Neural progenitor cell (in vitro differentiated cells): Measurements from ENCODE around the gene ERFL. TPM values are rescaled to one million over a fixed set of nuclear protein-coding genes. Genes with fewer than 3 reads are reported as not detected.

Experiments used
- DNase-seq: peaks from one replicate; pipeline ENCODE4 v3.0.0-alpha.2; 2016; ENCODE audit warnings: low spot score
- H2AFZ ChIP-seq: fragments of 200-600 bp; sonication (generic); replicated peaks from 2 replicates; pipeline ENCODE4 v1.6.1; 2016; ENCODE audit warnings: antibody characterized with exemption
- H3F3A ChIP-seq: fragments of 200-600 bp; sonication (generic); 2 replicates; pipeline ENCODE4 v1.6.1; 2016; ENCODE audit warnings: antibody characterized with exemption, low read depth
- H3K27ac ChIP-seq: fragments of 200-600 bp; sonication (generic); 2 replicates; pipeline ENCODE4 v1.5.1; 2016; ENCODE audit warnings: mild to moderate bottlenecking
- H3K27me3 ChIP-seq: fragments of 200-600 bp; sonication (generic); 2 replicates; pipeline ENCODE4 v1.6.1; 2016; ENCODE audit warnings: mild to moderate bottlenecking, moderate library complexity
- H3K36me3 ChIP-seq: fragments of 200-600 bp; sonication (generic); 2 replicates; pipeline ENCODE4 v1.5.1; 2016
- H3K4me1 ChIP-seq: fragments of 200-600 bp; sonication (generic); 2 replicates; pipeline ENCODE4 v1.6.1; 2016; ENCODE audit warnings: mixed run types
- H3K4me2 ChIP-seq: fragments of 200-600 bp; sonication (generic); 2 replicates; pipeline ENCODE4 v1.6.1; 2016
- H3K4me3 ChIP-seq: fragments of 200-600 bp; sonication (generic); 2 replicates; pipeline ENCODE4 v1.5.1; 2016
- H3K79me2 ChIP-seq: fragments of 200-600 bp; sonication (generic); 2 replicates; pipeline ENCODE4 v1.6.1; 2016; ENCODE audit warnings: low read depth
- H3K9ac ChIP-seq: fragments of 200-600 bp; sonication (generic); 2 replicates; pipeline ENCODE4 v1.6.1; 2016
- H3K9me3 ChIP-seq: fragments of 200-600 bp; sonication (generic); 2 replicates; pipeline ENCODE4 v1.5.1; 2016; ENCODE audit warnings: low read depth
- H4K20me1 ChIP-seq: fragments of 200-600 bp; sonication (generic); 2 replicates; pipeline ENCODE4 v1.6.1; 2016; ENCODE audit warnings: low read depth
- H3K27ac Mint-ChIP-seq: 3 replicates; pipeline ENCODE4 v1.8.0; 2021; ENCODE audit warnings: mixed read lengths
- H3K27me3 Mint-ChIP-seq: 2 replicates; pipeline ENCODE4 v1.8.0; 2022; ENCODE audit warnings: low read depth, mild to moderate bottlenecking, inconsistent platforms, moderate library complexity, mixed read lengths; ENCODE audit not compliant: insufficient read depth
- H3K36me3 Mint-ChIP-seq: 3 replicates; pipeline ENCODE4 v1.8.0; 2021; ENCODE audit warnings: mixed read lengths
- H3K4me1 Mint-ChIP-seq: 3 replicates; pipeline ENCODE4 v1.8.0; 2021; ENCODE audit warnings: mixed read lengths
- H3K4me3 Mint-ChIP-seq: 3 replicates; pipeline ENCODE4 v1.8.0; 2021; ENCODE audit warnings: mild to moderate bottlenecking, moderate library complexity, mixed read lengths
- H3K9me3 Mint-ChIP-seq: 3 replicates; pipeline ENCODE4 v1.8.0; 2020; ENCODE audit warnings: mixed read lengths
- CTCF ChIP-seq: fragments of 200-600 bp; sonication (generic); IDR thresholded peaks from 2 replicates; pipeline ENCODE4 v1.5.1; 2017; ENCODE audit warnings: antibody characterized with exemption, mild to moderate bottlenecking
- EZH2 ChIP-seq: fragments of 200-600 bp; sonication (generic); IDR thresholded peaks from 2 replicates; pipeline ENCODE4 v1.6.1; 2017; ENCODE audit warnings: antibody characterized with exemption, mild to moderate bottlenecking, moderate library complexity
- EZH2phosphoT487 ChIP-seq: fragments of 200-600 bp; sonication (generic); IDR thresholded peaks from 2 replicates; pipeline ENCODE4 v1.6.1; 2017; ENCODE audit warnings: antibody characterized with exemption
- total RNA-seq: library from RNA; depleted of rRNA; stranded (reverse); fragments of >200 nt; gene quantifications from 2 replicates; pipeline ENCODE4 v1.2.3, GENCODE V29; 2015; ENCODE audit warnings: low replicate concordance

The ERFL gene
- total RNA-seq, 1 donor from 2014 or later = 0.65 TPM

DNA sequence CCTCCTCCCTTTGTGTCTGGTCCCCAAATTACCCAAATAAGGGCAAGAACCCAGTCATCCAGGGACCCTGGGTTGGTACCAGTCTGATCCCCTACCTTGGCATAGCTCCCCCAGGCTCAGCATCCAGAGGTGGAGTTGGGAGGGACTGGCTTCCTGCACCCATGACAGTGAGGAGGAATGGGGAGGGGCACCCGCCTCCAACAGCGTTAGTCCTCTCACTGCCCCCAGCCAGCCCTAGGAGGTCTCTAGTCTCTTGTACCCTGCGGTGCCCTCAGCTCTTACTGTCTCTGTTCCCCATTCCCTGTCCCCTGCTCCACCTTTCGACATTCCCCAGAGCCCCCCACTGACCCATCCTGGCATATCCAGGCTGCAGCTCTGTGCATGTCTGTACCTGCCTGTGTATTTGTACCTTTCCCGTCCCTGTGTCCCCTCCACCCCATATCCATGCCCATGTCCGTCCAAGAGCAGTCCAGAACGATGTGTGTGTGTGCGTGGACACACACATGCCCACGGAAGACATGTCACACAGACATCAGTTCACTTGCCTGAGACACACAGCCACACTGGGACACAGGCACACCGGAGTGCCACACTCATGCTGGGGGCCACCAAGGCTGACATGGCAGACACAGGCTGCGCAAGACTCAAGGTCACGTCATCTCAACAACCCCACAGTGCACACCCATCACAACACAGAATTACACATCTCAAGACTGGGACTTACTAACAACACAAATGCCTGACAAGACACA is 17.8 kb downstream of the ERFL start:
- H3K36me3 Mint-ChIP-seq = no peaks in the 10 kb centered on the region
- H3K4me1 Mint-ChIP-seq = peaks cover 4% of the 10 kb centered on the region
- no peak overlapping the region for H3K4me3 Mint-ChIP-seq
- no peaks in the 10 kb centered on the region for H3K9me3 Mint-ChIP-seq
- peaks cover 36% of the 10 kb centered on the region for H3K27me3 Mint-ChIP-seq
- Histone ChIP-seq H3K36me3 (no peaks in the 10 kb centered on the region), H4K20me1 (peaks cover 26% of the 10 kb centered on the region), H2AFZ (no peak overlapping the region), H3K27ac (no peak overlapping the region), H3K9ac (no peak overlapping the region), H3K4me1 (peaks cover 8% of the 10 kb centered on the region), H3K9me3 (no peaks in the 10 kb centered on the region), H3K4me3 (no peak overlapping the region), H3K79me2 (no peaks in the 10 kb centered on the region), H3F3A (no peaks in the 10 kb centered on the region), H3K4me2 (no peak overlapping the region), H3K27me3 (peaks cover 68% of the 10 kb centered on the region)
- H3K27ac Mint-ChIP-seq = no peak overlapping the region
- TF ChIP-seq CTCF (no peak), EZH2phosphoT487 (no peak), EZH2 (no peak)
- DNase-seq = no peak

GRCh38 chr19:41909706-41910105 is 18.5 kb downstream of the ERFL start:
- Histone ChIP-seq H3K4me2 (no peak overlapping the region), H3K79me2 (no peaks in the 10 kb centered on the region), H3K27me3 (peaks cover 61% of the 10 kb centered on the region), H3K4me1 (peaks cover 8% of the 10 kb centered on the region), H3K9ac (no peak overlapping the region), H3K36me3 (no peaks in the 10 kb centered on the region), H3K27ac (no peak overlapping the region), H3K4me3 (no peak overlapping the region), H4K20me1 (peaks cover 26% of the 10 kb centered on the region), H2AFZ (no peak overlapping the region), H3K9me3 (no peaks in the 10 kb centered on the region), H3F3A (no peaks in the 10 kb centered on the region)
- H3K4me3 Mint-ChIP-seq = no peak overlapping the region
- no peak for TF ChIP-seq EZH2phosphoT487
- TF ChIP-seq EZH2 = no peak
- TF ChIP-seq CTCF = no peak
- no peaks in the 10 kb centered on the region for H3K36me3 Mint-ChIP-seq
- DNase-seq = no peak
- H3K27ac Mint-ChIP-seq = no peak overlapping the region
- no peaks in the 10 kb centered on the region for H3K9me3 Mint-ChIP-seq
- H3K27me3 Mint-ChIP-seq = peaks cover 35% of the 10 kb centered on the region
- H3K4me1 Mint-ChIP-seq = peaks cover 4% of the 10 kb centered on the region

DNA sequence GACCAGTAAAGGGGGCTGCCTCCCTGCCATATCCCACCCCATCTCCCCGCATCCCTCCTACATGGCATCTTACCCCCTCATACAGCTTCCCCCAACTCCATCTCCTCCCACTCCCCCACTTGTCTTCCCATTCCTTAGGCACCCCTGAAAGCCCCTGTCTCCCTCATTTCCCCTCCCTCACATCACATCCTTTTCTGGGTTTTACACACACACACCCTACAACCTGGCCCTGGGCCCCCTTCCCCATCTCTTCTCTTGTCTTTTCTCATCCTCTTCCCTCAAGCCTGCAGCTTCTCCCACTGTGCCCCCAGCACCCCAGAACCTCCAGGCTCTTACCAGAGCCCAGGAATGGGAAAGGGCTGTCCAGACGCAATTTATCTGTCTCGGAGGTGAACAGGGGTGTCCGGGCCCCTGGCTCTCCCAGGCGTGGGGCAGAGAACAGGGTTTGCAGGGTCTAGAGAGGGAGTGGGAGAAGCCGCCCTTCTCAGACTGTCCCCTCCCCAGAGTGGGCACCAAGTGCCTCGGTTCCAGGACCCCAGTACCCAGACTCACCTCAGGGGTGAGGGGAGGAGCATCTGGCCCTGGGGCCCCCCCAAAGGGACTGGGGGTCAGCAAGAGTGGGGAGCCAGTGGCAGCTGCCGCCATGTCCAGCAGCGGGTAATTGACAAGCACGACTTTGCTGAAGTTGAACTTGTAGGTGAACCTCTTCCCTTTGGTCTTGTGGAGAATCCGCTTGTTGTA is 19.4 kb downstream of the ERFL start:
- H4K20me1 ChIP-seq = peaks cover 23% of the 10 kb centered on the region
- H3F3A ChIP-seq = no peaks in the 10 kb centered on the region
- peaks cover 4% of the 10 kb centered on the region for H3K4me1 Mint-ChIP-seq
- no peak overlapping the region for H3K4me2 ChIP-seq
- H3K9me3 Mint-ChIP-seq = no peaks in the 10 kb centered on the region
- no peak overlapping the region for H3K27ac ChIP-seq
- H3K4me3 Mint-ChIP-seq = no peak overlapping the region
- H3K27ac Mint-ChIP-seq = no peak overlapping the region
- H3K79me2 ChIP-seq = no peaks in the 10 kb centered on the region
- no peak for TF ChIP-seq CTCF
- H3K36me3 ChIP-seq = no peaks in the 10 kb centered on the region
- peaks cover 28% of the 10 kb centered on the region for H3K27me3 Mint-ChIP-seq
- no peak overlapping the region for H3K9ac ChIP-seq
- peaks cover 8% of the 10 kb centered on the region for H3K4me1 ChIP-seq
- DNase-seq = no peak
- H3K4me3 ChIP-seq = no peak overlapping the region
- H3K36me3 Mint-ChIP-seq = peaks cover 2% of the 10 kb centered on the region
- H3K9me3 ChIP-seq = no peaks in the 10 kb centered on the region
- peaks cover 53% of the 10 kb centered on the region for H3K27me3 ChIP-seq
- H2AFZ ChIP-seq = no peak overlapping the region
